ENCODE results near the gene ARID1B. TPM values are rescaled to one million over a fixed set of nuclear protein-coding genes. Genes with fewer than 3 reads are reported as not detected.

The ARID1B gene
- total RNA-seq, 1 donor from 2014 or later = 108 TPM

DNA sequence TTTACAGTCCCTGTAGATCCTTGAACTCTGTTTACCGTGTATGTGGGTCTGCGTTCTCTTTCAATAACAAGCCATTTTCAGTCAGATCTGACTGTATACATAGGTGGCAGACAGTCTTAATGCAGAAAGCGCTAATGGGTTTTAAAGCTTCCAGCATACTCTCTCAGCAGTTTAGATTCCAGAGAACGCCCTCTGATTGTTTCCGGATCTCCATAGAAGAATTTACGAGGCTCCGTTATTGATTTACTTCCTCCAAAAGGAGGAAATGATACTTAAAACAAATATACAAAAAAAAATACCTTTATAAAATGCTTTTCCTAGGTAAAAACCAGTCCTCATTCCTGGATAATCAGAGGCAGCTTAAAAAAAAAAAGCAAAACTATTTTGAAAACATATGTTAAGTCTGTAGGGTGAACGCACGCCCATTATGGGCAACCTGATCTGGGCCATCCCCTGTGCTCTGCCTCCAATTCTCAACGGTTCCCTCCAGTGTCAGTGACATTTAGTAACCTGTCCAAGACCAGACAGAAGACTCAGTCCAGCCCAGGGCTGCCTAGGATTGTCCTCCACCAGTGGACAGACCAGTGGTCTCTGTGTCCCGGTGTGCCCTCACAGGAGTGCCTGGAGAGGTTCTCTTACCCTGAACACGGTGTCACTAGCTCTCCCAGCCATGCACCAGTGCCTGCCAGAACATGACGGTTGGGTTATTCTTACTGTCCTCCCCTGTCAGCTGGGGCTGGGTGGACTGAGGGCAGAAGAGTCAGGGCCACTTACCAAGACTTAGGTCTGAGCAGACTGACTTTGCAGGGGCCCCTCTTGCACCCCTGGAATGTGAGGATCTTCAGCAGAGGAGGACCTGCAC, 217.3 kb downstream of the ARID1B start:
- DNase-seq = no peak

DNA sequence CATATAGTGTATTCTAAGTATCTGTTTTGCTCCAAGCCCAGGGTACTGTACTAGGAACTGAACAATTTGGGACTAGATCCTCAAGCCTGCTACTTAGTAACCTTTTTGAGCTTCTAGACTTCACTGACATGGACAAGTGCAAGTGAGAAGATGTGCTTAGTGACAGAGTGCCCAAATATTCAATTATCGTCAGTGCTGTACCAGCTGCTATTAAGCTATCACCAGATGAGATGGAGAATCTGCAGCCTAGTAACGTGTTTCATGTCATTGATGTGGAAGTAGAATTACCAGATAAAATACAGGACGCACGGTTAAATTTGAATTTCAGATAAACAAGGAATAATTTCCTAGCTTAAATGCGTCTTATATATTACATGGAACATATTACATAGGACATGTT, 218.3 kb downstream of the ARID1B start:
- no peak for DNase-seq

DNA sequence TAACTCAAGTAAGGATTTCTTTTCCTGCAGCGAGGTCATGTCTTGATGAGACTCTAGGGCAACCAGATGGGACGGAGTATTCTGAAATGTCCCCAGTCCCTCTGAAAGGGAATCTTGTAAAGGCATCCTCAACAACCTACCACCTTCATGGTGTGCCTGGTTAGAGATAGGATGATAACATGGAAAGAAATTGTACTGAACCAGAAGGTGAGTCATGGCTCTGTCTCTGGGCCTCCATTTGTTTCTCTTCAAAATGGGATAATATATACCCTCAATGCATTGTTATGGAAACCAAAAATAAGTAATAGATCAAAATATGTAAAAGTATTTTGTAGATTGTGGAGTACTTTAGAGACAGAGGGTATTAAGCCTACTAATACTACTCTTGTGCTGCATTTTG, 219.1 kb downstream of the ARID1B start:
- DNase-seq = no peak

DNA sequence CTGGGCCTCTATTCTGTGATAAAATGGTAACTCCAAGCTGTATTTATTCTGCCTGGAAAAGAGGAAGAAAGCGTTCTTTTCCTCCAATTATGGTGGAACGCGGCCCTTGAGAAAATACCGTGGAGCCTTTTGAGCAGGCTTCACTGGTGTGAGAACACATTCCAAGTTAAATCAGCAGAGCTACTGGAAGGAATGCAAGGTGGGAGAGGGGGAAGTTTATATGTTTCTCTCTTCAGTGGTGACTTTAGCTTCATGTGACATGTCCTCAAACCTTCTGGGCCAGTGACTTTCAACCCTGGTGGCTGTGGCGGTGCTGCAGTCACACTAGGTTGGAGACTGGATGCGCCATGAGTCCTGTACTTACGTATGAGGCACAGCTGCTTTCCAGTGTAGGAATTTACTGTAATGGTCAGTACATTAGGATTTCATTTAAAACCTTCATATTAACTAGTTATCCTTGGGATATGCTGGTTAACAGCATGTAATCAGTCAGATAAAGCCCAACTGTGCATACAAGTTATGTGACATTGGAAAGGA, 221.7 kb downstream of the ARID1B start:
- DNase-seq = no peak

DNA sequence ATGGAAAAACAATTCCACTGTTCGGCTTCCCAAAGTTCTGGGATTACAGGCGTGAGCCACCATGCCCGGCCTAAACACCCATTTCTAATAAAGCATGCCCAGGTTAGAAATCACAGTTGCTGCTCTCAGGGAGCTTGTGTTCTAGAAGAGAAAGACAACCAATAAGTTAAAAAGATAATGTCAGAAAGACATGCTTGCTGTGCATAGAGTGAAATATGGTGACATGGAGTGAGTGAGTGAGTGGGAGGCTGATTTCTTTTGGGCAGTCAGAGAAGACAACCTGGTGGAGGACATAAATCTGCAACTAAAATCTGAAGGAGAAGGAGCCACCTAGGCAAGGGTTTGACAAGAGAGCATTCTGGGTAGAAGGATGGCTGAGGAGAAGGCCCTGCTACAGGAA, 222.6 kb downstream of the ARID1B start:
- DNase-seq = no peak

DNA sequence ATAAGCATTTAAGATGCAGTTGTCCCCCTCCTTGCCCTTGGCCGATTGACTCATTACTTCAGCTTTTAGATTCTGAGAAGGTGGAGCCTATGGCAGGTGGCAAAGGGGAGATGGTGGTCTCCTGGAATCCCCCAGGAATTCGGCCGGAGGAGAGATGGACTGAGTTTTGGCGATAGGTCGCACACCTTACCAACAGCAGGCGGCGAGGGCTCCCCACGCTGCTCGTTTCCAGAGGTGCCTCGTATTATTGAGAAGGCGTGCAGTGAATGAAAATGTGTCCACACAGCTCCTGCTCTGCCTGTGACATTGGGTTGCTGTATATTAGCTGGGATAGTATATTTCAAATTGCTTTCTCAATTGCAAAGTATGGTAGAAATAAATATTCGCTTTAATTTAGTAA, 224.5 kb downstream of the ARID1B start:
- no peak for DNase-seq

DNA sequence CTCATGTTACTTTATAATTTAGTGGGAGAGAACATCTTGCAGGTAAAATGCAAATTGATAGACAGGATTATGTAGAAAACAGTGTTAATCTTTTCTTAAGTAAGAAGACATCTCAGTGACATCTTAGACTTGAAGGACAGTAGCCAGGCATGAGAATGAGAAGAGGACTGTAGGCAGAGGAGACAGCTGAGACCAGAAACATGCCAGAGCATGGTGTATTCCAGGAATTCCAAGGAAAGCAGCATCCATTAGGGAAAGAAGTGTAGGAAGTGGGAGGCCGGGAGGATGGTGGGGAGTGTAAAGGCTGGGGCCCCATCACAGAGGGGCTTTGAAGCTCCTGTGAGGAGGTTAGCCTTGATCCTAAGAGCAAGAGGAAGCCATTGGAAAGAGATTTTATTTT, 225.6 kb downstream of the ARID1B start:
- DNase-seq = no peak

DNA sequence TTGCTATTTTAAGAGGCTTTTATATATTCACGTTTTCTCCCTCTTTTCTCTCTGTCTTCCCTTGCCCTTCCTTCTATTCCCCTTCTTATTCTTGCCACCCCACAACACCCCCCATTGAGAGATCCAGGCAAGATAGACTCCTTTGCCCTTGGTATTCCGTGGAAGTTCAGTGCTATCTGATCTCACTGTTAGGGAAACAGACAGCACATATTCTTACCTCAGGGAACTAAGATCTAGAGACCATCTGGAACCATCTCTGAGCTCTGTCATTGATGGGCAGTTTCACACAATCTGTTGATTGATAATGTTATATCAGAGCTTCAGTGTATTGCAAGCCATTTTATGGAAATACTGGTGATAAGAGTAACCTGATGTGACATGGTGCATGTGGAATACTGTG, 228.8 kb downstream of the ARID1B start:
- no peak for DNase-seq

DNA sequence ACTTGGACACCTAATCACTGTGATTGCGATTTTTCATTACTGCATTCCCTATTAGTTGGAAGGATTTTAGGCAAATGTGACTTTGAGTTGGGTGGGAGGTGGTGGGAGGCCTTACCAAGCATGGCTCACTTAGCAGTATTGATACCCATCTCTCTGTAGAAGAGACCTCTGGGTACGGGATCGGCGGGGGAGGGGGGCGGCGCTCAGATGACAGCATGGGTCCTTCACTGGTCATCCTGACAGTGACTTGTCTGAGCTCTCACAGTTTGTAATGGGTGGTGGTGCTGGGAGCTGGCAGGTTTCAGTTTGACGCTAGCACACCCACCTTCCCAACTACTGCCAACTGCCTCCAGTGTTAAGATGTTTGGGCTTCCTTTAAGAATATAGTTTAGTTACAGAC, 231.4 kb downstream of the ARID1B start:
- DNase-seq = no peak

DNA sequence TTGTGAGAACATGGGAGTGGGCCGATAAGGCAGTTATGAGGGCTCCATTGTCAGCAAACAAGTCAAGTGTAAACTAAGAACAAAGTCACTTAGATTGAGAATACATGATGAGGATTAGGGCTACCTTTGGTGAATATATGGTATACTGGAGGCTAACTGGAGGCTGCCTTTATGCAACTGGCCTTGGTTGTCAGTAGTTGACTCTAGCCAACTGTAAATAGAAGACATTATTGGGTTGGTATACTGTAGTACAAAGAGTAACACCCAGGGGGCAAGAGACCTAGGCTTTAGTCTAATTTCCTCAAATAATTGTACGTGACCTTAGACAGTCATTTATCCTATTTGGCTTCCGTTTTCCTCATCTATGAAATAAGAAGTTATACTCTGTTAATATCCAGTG, 235.2 kb downstream of the ARID1B start:
- DNase-seq = no peak

DNA sequence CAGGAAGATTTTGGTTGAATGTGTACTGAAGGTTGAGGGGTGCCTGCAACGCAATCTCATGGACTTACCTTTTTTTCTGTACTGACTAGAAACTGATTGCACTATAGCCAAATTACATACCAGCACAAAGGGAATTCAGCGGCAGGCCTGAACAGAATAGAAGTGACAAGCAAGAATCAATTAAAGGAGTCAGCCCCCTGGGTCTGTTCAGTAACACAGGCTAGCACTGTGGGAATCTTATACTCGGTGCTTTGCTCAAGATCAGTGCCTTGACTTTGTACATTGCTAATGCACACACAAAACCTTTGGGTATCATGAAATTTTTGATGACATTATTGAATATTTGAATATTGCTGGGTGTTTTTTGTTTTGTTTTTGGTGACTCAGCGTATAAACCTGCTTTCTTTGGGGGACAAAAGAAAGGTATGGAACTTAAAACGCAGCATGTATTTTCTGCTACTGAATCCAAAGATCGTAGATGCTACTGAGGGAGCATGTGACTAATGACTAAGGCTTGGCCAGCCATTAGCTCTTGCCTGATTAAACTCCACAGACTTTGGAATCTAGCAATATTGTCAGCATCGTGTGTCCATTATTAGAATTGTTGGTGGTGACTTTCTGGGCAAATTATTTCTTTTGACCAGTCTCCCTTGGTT, 236.6 kb downstream of the ARID1B start:
- DNase-seq = no peak

DNA sequence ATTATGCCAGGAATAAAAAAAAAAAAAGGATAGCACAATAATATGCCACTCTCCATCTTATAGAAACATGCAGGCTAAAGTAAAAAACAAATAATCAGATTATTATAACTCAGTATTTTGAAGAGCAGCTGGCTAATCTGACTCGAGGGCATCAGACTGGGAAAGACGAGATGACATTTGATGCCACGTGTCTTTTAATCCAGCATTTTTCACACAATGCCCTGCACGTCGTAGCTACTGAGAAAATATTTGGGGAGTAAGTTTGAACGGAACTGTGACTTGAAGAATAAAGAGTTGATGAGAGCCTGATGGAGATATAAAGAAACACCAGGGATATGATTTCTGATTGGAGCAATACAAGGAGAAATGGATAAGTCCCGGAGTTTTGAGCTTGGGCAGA, 237.7 kb downstream of the ARID1B start:
- no peak for DNase-seq

DNA sequence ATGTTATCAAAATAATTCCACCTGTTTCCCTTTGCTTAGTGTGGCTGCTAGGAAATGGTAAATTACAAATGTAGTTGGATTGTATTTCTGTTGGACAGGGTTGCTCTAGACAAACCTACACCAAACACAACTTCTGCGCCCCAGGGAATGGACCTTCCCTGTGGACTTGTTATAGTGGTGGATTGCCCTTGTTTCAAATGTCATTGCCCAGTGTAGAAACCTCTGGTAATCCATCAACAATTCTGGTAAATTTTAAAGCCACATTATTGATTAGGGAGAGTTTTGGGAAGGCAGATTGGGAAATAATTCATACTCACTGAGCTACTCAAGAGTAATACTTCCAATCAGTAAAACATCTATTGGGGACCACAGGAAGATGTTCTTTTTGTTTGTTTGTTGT, 239.8 kb downstream of the ARID1B start:
- no peak for DNase-seq

DNA sequence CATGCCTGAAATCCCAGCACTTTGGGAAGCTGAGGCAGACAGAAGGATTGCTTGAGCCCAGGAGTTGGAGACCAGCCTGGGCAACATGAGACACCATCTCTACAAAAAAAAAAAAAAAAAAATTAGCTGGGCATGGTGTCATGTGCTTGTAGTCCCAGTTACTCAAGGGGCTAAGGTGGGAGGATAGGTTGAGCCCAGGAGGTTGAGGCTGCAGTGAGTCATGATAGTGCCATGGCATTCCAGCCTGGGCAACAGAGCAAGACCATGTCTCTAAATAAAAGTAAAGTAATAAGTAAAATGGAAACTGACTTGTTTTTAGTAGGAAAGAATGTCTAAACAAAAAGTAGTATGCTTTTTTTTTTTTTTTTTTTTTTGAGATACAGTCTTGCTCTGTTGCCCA, 240.7 kb downstream of the ARID1B start:
- DNase-seq = no peak

DNA sequence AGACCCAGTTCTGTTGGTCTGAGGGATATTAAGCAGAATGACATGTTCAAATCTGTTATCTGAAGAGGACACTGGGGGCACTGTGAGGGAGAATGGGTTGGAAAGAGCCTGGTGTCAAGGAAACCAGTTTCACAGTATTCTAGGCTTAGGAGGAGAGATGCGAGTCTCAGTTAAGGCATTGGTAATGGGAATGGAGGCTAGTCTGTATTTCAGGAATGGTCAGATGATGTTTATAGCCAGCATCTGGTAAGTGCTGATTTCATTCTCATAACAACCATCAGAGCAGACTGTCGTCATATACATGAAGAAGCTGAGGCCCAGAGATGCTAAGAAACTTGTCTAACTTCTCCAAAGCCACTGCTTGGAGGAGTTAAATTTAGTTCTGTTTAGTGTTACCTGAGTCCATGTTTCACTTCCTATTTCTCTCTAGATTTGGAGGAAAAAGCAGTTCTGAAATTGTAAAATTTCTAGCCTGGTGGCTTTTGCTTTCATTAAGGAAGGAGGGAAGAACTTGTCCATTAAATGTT, 242.0 kb downstream of the ARID1B start:
- no peak for DNase-seq

DNA sequence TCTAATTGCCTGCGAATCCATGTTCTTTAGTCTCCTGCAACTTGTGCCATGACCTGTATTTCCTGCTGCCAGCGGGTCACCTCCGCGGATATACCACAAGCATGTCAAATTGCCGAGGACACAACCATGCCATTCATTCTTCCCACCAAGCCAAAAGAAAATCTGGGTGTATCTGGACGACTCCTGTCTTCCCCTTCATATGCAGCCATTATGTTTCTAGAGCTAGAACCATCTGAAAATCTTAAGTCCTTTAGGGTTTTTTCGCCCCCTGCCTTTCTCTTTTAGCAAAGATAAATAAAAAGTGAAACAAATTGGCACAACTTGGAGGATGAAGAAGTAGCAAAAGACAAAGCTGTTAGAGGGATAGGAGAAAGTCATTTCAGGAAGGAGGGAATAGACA, 242.6 kb downstream of the ARID1B start:
- DNase-seq = no peak

DNA sequence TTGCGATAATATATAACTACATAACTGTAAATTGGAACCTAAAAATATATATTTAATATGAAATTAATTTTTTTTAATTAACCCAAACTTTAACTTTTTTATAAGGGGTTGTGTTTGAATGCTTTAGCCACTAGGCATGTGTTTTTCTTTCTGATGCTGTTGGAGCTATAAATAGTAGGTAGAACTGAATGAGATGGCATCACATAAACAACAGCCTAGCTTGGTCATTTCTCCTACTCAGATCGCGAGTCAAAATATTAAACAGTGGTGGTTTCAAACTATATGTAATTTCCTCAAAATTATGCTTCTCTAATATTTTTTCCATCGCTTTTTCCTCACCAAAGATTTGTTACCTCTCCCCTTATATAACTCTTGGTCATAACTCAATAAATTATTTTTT, 243.2 kb downstream of the ARID1B start:
- DNase-seq = no peak

DNA sequence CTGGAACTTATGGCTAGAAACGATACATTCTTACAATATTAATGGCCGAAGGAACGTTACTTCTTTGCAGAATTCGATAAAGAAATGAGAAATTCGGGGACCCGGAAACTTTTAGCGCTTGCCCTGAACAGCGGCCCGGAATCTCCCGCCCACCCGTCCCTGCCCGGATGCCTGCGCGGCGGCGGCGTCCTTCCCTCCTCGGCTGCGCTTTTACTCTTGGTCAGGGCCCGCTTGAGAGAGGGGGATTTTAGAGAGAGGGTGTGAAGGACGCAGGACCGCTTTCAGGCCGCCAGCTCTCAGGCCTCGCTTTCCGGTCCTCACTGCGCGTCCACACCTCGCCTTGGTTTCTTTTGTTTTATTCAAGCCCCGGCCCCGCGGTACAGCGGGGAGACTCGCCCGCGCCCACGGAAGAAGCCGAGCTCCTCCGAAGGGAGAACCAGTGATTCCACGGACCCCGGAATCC, 243.7 kb downstream of the ARID1B start:
- DNase-seq = peak; percentile 76

DNA sequence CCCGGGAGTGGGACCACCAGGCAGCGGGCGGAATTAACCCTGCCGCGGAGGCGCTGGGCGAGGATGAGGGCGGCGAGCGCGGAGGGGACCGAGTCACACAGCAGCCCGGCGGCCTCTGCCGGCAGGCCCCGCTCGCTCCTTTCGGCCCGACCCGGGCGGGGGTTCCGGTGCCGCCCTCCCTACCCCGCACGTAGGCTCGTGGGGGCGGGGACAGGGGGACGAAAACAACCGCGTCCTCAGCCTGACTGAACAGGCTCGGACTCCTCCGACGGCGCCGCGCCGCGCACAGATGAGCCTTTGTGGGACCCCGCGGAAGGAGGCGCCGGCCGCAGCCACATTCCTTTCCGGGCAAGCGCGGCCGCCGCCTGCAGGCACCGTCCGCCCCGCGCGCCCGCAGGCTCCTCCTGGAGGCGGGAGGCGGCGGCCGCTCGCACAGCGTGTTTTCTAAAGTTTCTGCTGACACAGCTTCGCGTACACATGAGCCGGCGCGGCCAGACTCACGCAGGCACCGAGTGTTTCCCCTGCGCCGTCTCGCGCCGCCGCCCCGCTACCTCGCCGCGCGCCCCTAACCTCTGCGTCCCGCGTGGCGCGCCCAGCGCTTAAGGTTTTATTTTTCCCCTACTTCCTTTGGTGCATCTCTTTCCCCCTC, 244.3 kb downstream of the ARID1B start:
- DNase-seq = peak; percentile 92

DNA sequence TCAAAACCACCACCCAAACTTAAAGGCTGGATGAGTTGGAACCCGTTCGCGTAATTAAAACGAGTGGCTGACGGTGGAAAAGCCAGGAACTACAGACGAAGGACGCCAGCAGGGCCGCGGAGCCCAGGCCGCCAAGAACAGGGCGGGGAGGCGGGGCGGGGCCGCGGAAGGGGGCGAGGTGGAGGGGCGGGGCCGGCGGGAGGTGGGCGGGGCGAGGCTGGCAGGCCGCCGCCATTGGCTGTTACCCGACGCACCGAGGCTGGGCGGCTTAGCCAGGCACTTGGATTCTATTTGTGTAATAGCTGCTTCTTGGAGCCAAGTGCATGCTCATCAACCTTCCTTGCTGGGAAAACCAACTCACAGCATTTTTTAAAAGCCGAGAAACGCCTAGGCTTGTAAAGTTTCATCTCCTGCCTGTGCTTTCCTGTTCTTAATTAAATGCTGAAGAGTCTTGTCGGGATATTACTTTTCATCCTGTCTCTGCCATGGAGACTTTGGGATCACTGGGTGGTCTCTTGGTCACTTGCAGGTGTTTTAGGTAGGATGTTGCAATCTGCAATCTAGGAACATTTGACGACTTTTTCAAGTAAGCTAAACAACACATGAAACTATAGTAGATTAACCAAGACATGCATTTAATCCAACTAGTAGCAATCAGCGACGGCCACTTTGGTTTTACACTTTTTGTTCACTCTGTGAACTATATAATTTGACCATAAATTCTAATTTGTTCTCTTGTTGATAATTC, 245.0 kb downstream of the ARID1B start:
- peak; percentile 92 for DNase-seq

DNA sequence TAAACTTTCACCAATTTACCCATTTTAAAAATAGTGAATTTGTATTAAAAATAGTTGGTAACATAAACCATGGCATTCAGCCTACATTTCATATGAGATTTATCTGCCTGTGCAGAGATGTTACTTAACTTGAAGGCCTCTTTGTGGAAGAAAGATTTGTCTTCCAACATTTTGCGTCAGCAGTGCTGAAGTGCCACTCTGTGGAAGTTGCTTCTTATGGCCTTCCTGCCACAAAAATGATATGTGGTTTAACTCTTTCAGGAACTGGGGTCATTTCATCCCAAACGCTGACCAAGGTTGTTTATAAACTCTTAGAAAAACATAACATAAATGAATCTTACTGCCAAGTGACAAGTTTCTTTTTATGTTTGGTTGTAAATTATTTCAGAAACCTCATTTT, 246.8 kb downstream of the ARID1B start:
- DNase-seq = no peak

DNA sequence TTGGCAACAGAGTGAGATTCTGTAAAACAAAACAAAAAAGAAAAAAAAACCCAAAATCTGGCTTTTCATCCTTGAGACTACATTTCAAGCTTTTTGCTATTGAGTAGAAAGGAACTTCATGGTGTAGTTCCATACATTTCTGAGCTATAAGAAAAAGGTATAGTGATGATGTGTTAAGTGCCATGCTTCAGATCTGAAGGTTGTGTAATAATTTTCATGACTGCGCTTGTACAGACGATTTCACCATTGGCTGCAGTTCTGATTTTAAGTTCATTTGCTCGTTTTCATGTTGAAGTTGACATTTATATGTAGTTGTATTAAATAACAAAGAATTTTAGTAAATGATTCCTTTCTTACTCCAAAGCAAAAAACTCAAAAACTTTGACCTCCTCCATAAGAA, 247.6 kb downstream of the ARID1B start:
- no peak for DNase-seq
